Stomach (tissue), 9 donors: ENCODE data around the gene C3orf20. TPM values are rescaled to one million over a fixed set of nuclear protein-coding genes. Genes with fewer than 3 reads are reported as not detected.

Source experiments
- DNase-seq, 2 donors: peaks; one replicate each; pipeline versions ENCODE4 v3.0.0 to v3.0.0-alpha.2; 2013 to 2019
- H3K27ac ChIP-seq, 5 donors: fragments of 200-600 bp in 4 of 5; sonication (generic) in 4 of 5; one replicate each; pipeline ENCODE4 v1.5.1; 2013 to 2019; ENCODE audit warnings: mild to moderate bottlenecking in 1 of 5, moderate library complexity in 1 of 5
- H3K27me3 ChIP-seq, 3 donors: fragments of 200-600 bp; sonication (generic); one replicate each; pipeline ENCODE4 v1.5.1; 2017 to 2019; ENCODE audit warnings: mixed run types in 1 of 3
- H3K36me3 ChIP-seq, 4 donors: fragments of 200-600 bp; sonication (generic); 1 replicate in 3 of 4; 2 replicates in 1 of 4; pipeline ENCODE4 v1.5.1; 2016 to 2019
- H3K4me1 ChIP-seq, 4 donors: fragments of 200-600 bp; sonication (generic); one replicate each; pipeline ENCODE4 v1.5.1; 2016 to 2019
- H3K4me3 ChIP-seq, 4 donors: fragments of 200-600 bp; sonication (generic) in 3 of 4; one replicate each; pipeline ENCODE4 v1.5.1; 2016 to 2019; ENCODE audit warnings: mild to moderate bottlenecking in 1 of 4
- H3K9me3 ChIP-seq, 4 donors: fragments of 200-600 bp; sonication (generic); one replicate each; pipeline ENCODE4 v1.5.1; 2016 to 2019
- EP300 ChIP-seq: sonication (generic); formaldehyde crosslinking; IDR thresholded peaks from one replicate; pipeline ENCODE4 v1.6.1; 2017; ENCODE audit warnings: antibody characterized with exemption
- POLR2A ChIP-seq, 4 donors: fragments of 450-650 bp; IDR thresholded peaks; one replicate each; pipeline ENCODE4 v1.6.1; 2016; ENCODE audit warnings: antibody characterized with exemption in 4 of 4, control low read depth in 2 of 4, mild to moderate bottlenecking in 1 of 4, moderate library complexity in 1 of 4
- POLR2AphosphoS5 ChIP-seq, 3 donors: sonication (generic); formaldehyde crosslinking; IDR thresholded peaks; one replicate each; pipeline ENCODE4 v1.6.1; 2016; ENCODE audit warnings: antibody characterized with exemption in 3 of 3
- WGBS, 5 donors: extraction: QIAGEN DNeasy Blood & Tissue Kit in 3 of 5; methylation state at CpG; one replicate each; pipeline versions ENCODE4 v1.1.5 to v1.1.7; 2013 to 2018; 5-methylcytosine and 5-hydroxymethylcytosine counted together
- intact Hi-C: fragments of 100-400 bp; cut with DNase I; formaldehyde crosslinking; loops from one replicate; pipeline ENCODE4 v1.15.1; 2023; ENCODE audit warnings: low total_unique reads
- polyA plus RNA-seq, 3 donors: library from polyadenylated mRNA; stranded (reverse); fragments of 200-250 nt; gene quantifications; one replicate each; pipeline ENCODE4 v1.2.3, GENCODE V29; 2013
- total RNA-seq, 5 donors: library from RNA; depleted of rRNA; stranded (reverse); fragments of >200 nt; gene quantifications; one replicate each; pipeline versions ENCODE4 v1.1.0 to v1.2.3, GENCODE V29; 2014 to 2016
- TF ChIP-seq, protein P1 (sequence below), 7 experiments: fragments of 450-650 bp in 4 of 7; fragments of 200-600 bp in 3 of 7; sonication (generic) in 3 of 7; IDR thresholded peaks; one replicate each; pipeline ENCODE4 v1.5.1; 2016 to 2019; ENCODE audit warnings: antibody characterized with exemption in 7 of 7, control low read depth in 2 of 7, mild to moderate bottlenecking in 1 of 7
- donor health status: healthy with polysubstance abuse.
- donor health status: Bipolar disorder and iron deficiency.
- donor health status: healthy.

Gene C3orf20
- total and polyA plus RNA-seq, 8 donors: 0.37 TPM; not detected in 7

DNA sequence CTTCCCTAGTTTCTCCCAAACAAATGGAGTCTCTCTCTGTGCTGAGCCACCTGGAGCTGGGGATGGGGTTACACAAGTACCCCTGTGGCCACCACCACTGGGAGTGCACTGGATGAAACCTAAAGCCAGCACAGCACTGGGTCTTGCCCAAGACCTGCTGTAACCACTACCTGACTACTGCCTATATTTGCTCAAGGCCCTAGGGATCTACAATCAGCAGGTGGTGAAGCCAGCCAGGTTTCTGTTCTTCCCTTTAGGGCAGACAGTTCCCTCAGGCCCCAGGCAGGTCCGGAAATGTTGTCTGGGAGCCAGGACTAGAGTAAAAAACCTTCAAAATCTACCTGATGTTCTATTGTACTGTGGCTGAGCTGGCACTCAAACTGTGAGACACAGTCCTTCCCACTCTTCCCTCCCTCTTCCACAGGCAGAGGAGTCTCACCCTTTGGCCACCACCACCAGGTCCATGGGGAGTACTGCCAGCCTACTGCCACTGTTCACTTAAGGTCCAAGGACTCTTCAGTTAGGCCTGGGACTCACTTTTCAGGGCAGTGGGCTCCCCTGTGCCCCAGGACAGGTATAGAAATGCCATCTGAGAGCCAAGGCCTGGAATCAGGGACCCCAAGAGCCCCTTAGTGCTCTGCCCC is 23.8 kb downstream of the C3orf20 start:
- DNase-seq: no peak
- H3K36me3 ChIP-seq: no peaks in the 10 kb centered on the region
- no peak overlapping the region for H3K4me3 ChIP-seq
- H3K27ac ChIP-seq: no peak overlapping the region
- no peaks in the 10 kb centered on the region for H3K4me1 ChIP-seq
- TF ChIP-seq, protein P1, sequence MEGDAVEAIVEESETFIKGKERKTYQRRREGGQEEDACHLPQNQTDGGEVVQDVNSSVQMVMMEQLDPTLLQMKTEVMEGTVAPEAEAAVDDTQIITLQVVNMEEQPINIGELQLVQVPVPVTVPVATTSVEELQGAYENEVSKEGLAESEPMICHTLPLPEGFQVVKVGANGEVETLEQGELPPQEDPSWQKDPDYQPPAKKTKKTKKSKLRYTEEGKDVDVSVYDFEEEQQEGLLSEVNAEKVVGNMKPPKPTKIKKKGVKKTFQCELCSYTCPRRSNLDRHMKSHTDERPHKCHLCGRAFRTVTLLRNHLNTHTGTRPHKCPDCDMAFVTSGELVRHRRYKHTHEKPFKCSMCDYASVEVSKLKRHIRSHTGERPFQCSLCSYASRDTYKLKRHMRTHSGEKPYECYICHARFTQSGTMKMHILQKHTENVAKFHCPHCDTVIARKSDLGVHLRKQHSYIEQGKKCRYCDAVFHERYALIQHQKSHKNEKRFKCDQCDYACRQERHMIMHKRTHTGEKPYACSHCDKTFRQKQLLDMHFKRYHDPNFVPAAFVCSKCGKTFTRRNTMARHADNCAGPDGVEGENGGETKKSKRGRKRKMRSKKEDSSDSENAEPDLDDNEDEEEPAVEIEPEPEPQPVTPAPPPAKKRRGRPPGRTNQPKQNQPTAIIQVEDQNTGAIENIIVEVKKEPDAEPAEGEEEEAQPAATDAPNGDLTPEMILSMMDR (IDR thresholded peaks at IDR 0.05): no peak
- no peak for TF ChIP-seq POLR2A (IDR thresholded peaks at IDR 0.05)
- no peak for TF ChIP-seq POLR2AphosphoS5 (IDR thresholded peaks at IDR 0.05)
- no peak for TF ChIP-seq EP300
- WGBS, 5 donors: 20 to 75% (median 55%) methylated on average over 1 of the region's 1 CpG
- no peaks in the 10 kb centered on the region for H3K27me3 ChIP-seq
- H3K9me3 ChIP-seq: no peaks in the 10 kb centered on the region
- intact Hi-C loops: no loop called here

- 38 to 67% (median 57%) methylated on average over 1 of the region's 1 CpG for WGBS, 5 donors
Observed at GRCh38 chr3:14699643-14700042, 24.7 kb downstream of the C3orf20 start.

DNA sequence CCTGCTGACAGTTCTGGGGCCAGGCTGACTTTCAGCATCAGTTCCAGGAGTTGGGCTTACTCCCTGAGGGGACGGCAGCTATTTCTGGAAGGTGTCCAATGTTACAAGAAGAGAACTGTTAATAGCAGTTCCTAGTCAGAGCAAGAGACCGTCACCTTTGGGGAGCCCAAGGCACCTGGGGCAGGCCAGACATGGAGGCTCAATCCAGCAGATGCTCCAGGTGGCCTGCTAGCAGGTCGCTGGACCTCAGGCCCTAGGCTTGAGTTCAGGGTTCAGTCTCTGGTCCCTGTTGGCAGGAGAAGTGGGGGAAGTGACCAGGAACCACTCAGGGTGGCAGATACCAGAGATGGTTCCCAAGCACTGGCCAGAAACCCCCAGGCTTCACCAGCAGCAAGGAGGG is 25.9 kb downstream of the C3orf20 start:
- no peak for DNase-seq
- intact Hi-C loops: no loop called here

More at GRCh38 chr3:14699643-14700042, 24.7 kb downstream of the C3orf20 start:
- DNase-seq: peak in 1 of 2 donors; percentile 16
- TF ChIP-seq POLR2A (IDR thresholded peaks at IDR 0.05): no peak
- TF ChIP-seq POLR2AphosphoS5 (IDR thresholded peaks at IDR 0.05): no peak
- TF ChIP-seq EP300: no peak
- TF ChIP-seq, protein P1 (IDR thresholded peaks at IDR 0.05): no peak
- intact Hi-C loops: no loop called here
- Histone ChIP-seq H3K4me1 (no peaks in the 10 kb centered on the region), H3K4me3 (no peak overlapping the region), H3K27ac (no peak overlapping the region), H3K36me3 (no peaks in the 10 kb centered on the region), H3K9me3 (no peaks in the 10 kb centered on the region), H3K27me3 (no peaks in the 10 kb centered on the region)

DNA sequence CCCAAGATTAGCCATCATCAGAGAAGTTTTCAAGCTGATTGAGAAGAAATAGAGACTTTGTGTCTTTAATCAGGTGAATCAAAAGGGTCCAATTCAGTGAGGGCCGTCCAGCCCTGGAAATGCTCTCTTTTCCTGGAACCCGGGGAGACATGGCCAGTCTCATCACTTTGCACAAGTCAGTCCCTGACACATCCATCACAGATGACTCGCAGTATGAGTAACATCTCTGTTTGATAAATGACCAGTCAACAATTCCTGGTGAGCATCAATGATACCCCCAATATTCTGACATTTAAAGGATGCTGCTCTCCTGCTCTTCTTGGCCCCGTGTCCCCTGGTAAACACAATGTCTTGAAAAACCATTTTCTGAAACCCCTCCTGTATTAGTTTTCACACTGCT is 26.7 kb downstream of the C3orf20 start:
- H3K4me1 ChIP-seq: no peaks in the 10 kb centered on the region
- DNase-seq: no peak
- H3K9me3 ChIP-seq: no peaks in the 10 kb centered on the region
- H3K27me3 ChIP-seq: no peaks in the 10 kb centered on the region
- TF ChIP-seq POLR2A (IDR thresholded peaks at IDR 0.05): no peak
- TF ChIP-seq, protein P1 (IDR thresholded peaks at IDR 0.05): no peak
- H3K27ac ChIP-seq: no peak overlapping the region
- H3K36me3 ChIP-seq: no peaks in the 10 kb centered on the region
- intact Hi-C loops: no loop called here
- WGBS, 5 donors: 84 to 96% (median 90%) methylated on average over 4 of the region's 4 CpGs
- H3K4me3 ChIP-seq: no peak overlapping the region

More for the DNA sequence above, 25.9 kb downstream of the C3orf20 start:
- H3K36me3 ChIP-seq: no peaks in the 10 kb centered on the region
- no peak overlapping the region for H3K27ac ChIP-seq
- no peaks in the 10 kb centered on the region for H3K9me3 ChIP-seq
- no peaks in the 10 kb centered on the region for H3K4me1 ChIP-seq
- no peak overlapping the region for H3K4me3 ChIP-seq
- TF ChIP-seq, protein P1 (IDR thresholded peaks at IDR 0.05): no peak
- no peak for TF ChIP-seq EP300
- TF ChIP-seq POLR2A (IDR thresholded peaks at IDR 0.05): no peak
- TF ChIP-seq POLR2AphosphoS5 (IDR thresholded peaks at IDR 0.05): no peak
- no peaks in the 10 kb centered on the region for H3K27me3 ChIP-seq
- WGBS, 5 donors: 65 to 79% (median 68%) methylated on average over 3 of the region's 3 CpGs
